ENCODE results near the gene PPP1R9A.

Gene PPP1R9A

GRCh38 chr7:95324431-95324830 lies 417.0 kb downstream of the PPP1R9A start, which contains the start of gene PON1:
TSS of gene PON1 (minus strand) at chr7:95324532. CDS start at chr7:95324475, 57 bp downstream.
- no peak for DNase-seq

GRCh38 chr7:95327356-95327755 lies 420.0 kb downstream of the PPP1R9A start:
- DNase-seq, result no peak

- DNase-seq, result no peak
Observed at GRCh38 chr7:95330204-95330960, 423.0 kb downstream of the PPP1R9A start.

- DNase-seq, result no peak
Observed at GRCh38 chr7:95330961-95331337, 423.6 kb downstream of the PPP1R9A start.

GRCh38 chr7:95334447-95334846 lies 427.1 kb downstream of the PPP1R9A start:
- no peak for DNase-seq

- no peak for DNase-seq
Observed at GRCh38 chr7:95335093-95335492, 427.7 kb downstream of the PPP1R9A start.

- DNase-seq, result no peak
Observed at GRCh38 chr7:95338832-95339231, 431.4 kb downstream of the PPP1R9A start.

GRCh38 chr7:95340491-95340890 lies 433.1 kb downstream of the PPP1R9A start:
- no peak for DNase-seq

- no peak for DNase-seq
Observed at GRCh38 chr7:95342029-95342428, 434.6 kb downstream of the PPP1R9A start.

- no peak for DNase-seq
Observed at GRCh38 chr7:95342642-95343307, 435.4 kb downstream of the PPP1R9A start.
